Right lobe of liver (tissue), 4 donors: Measurements from ENCODE around the gene MLX.

Experiments used
- CTCF ChIP-seq, 4 donors: fragments of 200-600 bp in 3 of 4; fragments of 450-650 bp in 1 of 4; IDR thresholded peaks; one replicate each; pipeline versions ENCODE4 v1.5.1 to v1.8.0; 2016 to 2022; ENCODE audit warnings: antibody characterized with exemption in 4 of 4, mild to moderate bottlenecking in 2 of 4
- POLR2A ChIP-seq: fragments of 450-650 bp; IDR thresholded peaks from one replicate; pipeline ENCODE4 v1.6.1; 2017; ENCODE audit warnings: antibody characterized with exemption, mild to moderate bottlenecking
- donor health status: DM: no; HTN: no; CAD: no.
- donor health status: DM: no; HTN: no; CAD: no.
- donor health status: DM: no; HTN: yes; CAD: no.

GRCh38 chr17:42603318-42603717 lies 36.4 kb downstream of the MLX start:
- TF ChIP-seq POLR2A (no peak), CTCF (IDR thresholded peaks at IDR 0.05) (no peak)
